Endodermal cell (in vitro differentiated cells): ENCODE data around the gene LHCGR. TPM values are rescaled to one million over a fixed set of nuclear protein-coding genes. Genes with fewer than 3 reads are reported as not detected.

Experiments used
- DNase-seq: peaks from one replicate; pipeline ENCODE4 v3.0.0-alpha.2; 2017
- H3K27ac ChIP-seq: 2 replicates; pipeline ENCODE4 v1.5.1; 2013; ENCODE audit warnings: mild to moderate bottlenecking, low read depth, low read length, moderate library complexity
- H3K27me3 ChIP-seq: 2 replicates; pipeline ENCODE4 v1.6.1; 2013; ENCODE audit warnings: mild to moderate bottlenecking, low read length, moderate library complexity; ENCODE audit not compliant: insufficient read depth, control insufficient read depth, poor library complexity, severe bottlenecking
- H3K36me3 ChIP-seq: 2 replicates; pipeline ENCODE4 v1.7.0; 2013; ENCODE audit warnings: mild to moderate bottlenecking, low read length, moderate library complexity; ENCODE audit not compliant: control insufficient read depth, insufficient read depth
- H3K4me1 ChIP-seq: one replicate; pipeline ENCODE4 v1.7.0; 2013; ENCODE audit warnings: low read length; ENCODE audit not compliant: control insufficient read depth, insufficient read depth
- H3K4me3 ChIP-seq: 2 replicates; pipeline ENCODE4 v1.5.1; 2013; ENCODE audit warnings: mild to moderate bottlenecking, low read length, moderate library complexity
- H3K9ac ChIP-seq: 2 replicates; pipeline ENCODE4 v1.6.1; 2013; ENCODE audit warnings: mild to moderate bottlenecking, low read length, moderate library complexity; ENCODE audit not compliant: poor library complexity, severe bottlenecking; ENCODE audit errors: extremely low read depth
- H3K9me3 ChIP-seq: 2 replicates; pipeline ENCODE4 v1.6.1; 2013; ENCODE audit warnings: mild to moderate bottlenecking, low read length, moderate library complexity; ENCODE audit not compliant: control insufficient read depth
- H3K27ac Mint-ChIP-seq: 2 replicates; pipeline ENCODE4 v1.8.0; 2020; ENCODE audit warnings: mixed read lengths
- H3K27me3 Mint-ChIP-seq: 2 replicates; pipeline ENCODE4 v1.8.0; 2021; ENCODE audit warnings: mild to moderate bottlenecking, mixed read lengths; ENCODE audit not compliant: insufficient read depth
- H3K36me3 Mint-ChIP-seq: 2 replicates; pipeline ENCODE4 v1.8.0; 2020; ENCODE audit warnings: low read depth, mixed read lengths
- H3K4me1 Mint-ChIP-seq: 2 replicates; pipeline ENCODE4 v1.8.0; 2020; ENCODE audit warnings: mixed read lengths
- H3K4me3 Mint-ChIP-seq: 2 replicates; pipeline ENCODE4 v1.8.0; 2020; ENCODE audit warnings: mild to moderate bottlenecking, moderate library complexity, mixed read lengths
- H3K9me3 Mint-ChIP-seq: 2 replicates; pipeline ENCODE4 v1.8.0; 2020; ENCODE audit warnings: mild to moderate bottlenecking, mixed read lengths
- CTCF ChIP-seq: fragments of 200-600 bp; sonication (generic); conservative IDR thresholded peaks from 2 replicates; pipeline ENCODE4 v1.5.0; 2021; ENCODE audit warnings: antibody characterized with exemption, mild to moderate bottlenecking
- WGBS, 2 experiments: methylation state at CpG; one replicate each; pipeline versions ENCODE4 v1.1.5 to v1.1.7; 2013; ENCODE audit warnings: missing lambda C conversion rate in 2 of 2, mixed read lengths in 1 of 2; ENCODE audit not compliant: insufficient coverage in 1 of 2, insufficient read length in 1 of 2; 5-methylcytosine and 5-hydroxymethylcytosine counted together
- total RNA-seq, 2 donors: library from RNA; stranded (reverse); fragmentation: NEBNext Ultra II Directional in 1 of 2; extraction: Animal tissue kit (Norgen Biotek cat#: 25700) in 1 of 2; gene quantifications; 2 replicates in 1 of 2; 3 replicates in 1 of 2; pipeline ENCODE4 v1.2.1, GENCODE V29; 2021

The LHCGR gene
- total RNA-seq, 2 donors from 2014 or later = not detected

DNA sequence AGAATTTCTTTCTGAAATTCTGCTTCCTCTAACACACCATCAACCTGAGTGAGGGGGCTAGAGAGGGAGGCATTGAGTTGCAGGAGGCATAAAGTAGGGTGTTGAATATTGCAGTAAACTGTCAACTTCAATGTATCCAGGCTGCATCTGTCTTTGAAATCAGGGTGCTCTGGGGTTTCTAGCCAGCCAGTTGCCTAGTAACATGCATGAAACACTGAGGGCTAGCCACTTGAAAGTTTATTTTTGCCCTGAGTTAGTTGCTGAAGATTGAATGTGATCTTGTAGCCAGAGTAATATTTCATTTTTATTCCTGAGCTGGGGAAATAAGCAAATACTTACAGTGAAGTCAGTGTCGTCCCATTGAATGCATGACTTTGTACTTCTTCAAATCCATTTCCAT lies 41.9 kb downstream of the LHCGR start:
- 100% methylated on average over 1 of the region's 1 CpG; no CpG with 5 or more reads in 1 of the 2 experiments for WGBS, 2 experiments
- no peaks in the 10 kb centered on the region for H3K27me3 Mint-ChIP-seq
- no peaks in the 10 kb centered on the region for H3K9me3 Mint-ChIP-seq
- no peak overlapping the region for H3K9ac ChIP-seq
- TF ChIP-seq CTCF = no peak
- no peak overlapping the region for H3K4me3 ChIP-seq
- H3K27ac ChIP-seq = no peak overlapping the region
- no peaks in the 10 kb centered on the region for H3K27me3 ChIP-seq
- no peaks in the 10 kb centered on the region for H3K4me1 ChIP-seq
- H3K27ac Mint-ChIP-seq = no peak overlapping the region
- no peaks in the 10 kb centered on the region for H3K9me3 ChIP-seq
- no peak overlapping the region for H3K4me3 Mint-ChIP-seq
- no peaks in the 10 kb centered on the region for H3K4me1 Mint-ChIP-seq
- no peaks in the 10 kb centered on the region for H3K36me3 Mint-ChIP-seq
- no peak for DNase-seq
- H3K36me3 ChIP-seq = no peaks in the 10 kb centered on the region

DNA sequence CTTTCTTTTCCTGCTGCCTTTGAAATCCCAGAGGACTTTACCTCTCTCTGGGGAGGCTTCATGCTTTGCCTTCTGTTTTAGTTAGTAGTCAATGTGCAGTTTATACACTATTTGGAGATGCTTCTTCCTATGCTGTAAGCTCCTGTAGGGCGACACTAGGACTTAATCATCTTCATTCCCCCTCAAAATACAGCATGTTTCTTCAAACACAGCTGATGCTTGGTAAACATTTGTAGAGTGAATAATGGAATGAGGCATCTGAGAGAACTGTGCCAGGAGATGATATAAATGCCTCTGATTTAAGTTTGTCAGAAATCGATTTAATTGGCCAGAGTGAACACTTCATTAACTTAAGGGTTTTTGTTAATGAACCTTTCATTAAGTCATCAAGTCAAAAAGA lies 43.4 kb downstream of the LHCGR start:
- Mint-ChIP-seq H3K4me1 (no peaks in the 10 kb centered on the region), H3K9me3 (no peaks in the 10 kb centered on the region), H3K27ac (no peak overlapping the region), H3K36me3 (no peaks in the 10 kb centered on the region), H3K27me3 (no peaks in the 10 kb centered on the region), H3K4me3 (no peak overlapping the region)
- no peak for TF ChIP-seq CTCF
- no peaks in the 10 kb centered on the region for H3K4me1 ChIP-seq
- H3K27me3 ChIP-seq = no peaks in the 10 kb centered on the region
- DNase-seq = no peak
- H3K9me3 ChIP-seq = no peaks in the 10 kb centered on the region
- no peak overlapping the region for H3K27ac ChIP-seq
- no peaks in the 10 kb centered on the region for H3K36me3 ChIP-seq
- H3K4me3 ChIP-seq = no peak overlapping the region
- 85 to 100% methylated on average over 1 to 2 of the region's 2 CpGs for WGBS, 2 experiments
- H3K9ac ChIP-seq = no peak overlapping the region

GRCh38 chr2:48711343-48711742 lies 44.2 kb downstream of the LHCGR start:
- no peaks in the 10 kb centered on the region for H3K27me3 ChIP-seq
- no peak for TF ChIP-seq CTCF
- 62 to 69% methylated on average over 3 to 4 of the region's 4 CpGs for WGBS, 2 experiments

More at GRCh38 chr2:48711343-48711742, 44.2 kb downstream of the LHCGR start:
- no peaks in the 10 kb centered on the region for H3K27me3 Mint-ChIP-seq
- Histone ChIP-seq H3K9ac (no peak overlapping the region), H3K4me1 (no peaks in the 10 kb centered on the region), H3K36me3 (no peaks in the 10 kb centered on the region), H3K27ac (no peak overlapping the region), H3K9me3 (no peaks in the 10 kb centered on the region), H3K4me3 (no peak overlapping the region)
- H3K4me1 Mint-ChIP-seq = no peaks in the 10 kb centered on the region
- H3K27ac Mint-ChIP-seq = no peak overlapping the region
- no peak overlapping the region for H3K4me3 Mint-ChIP-seq
- no peak for DNase-seq
- no peaks in the 10 kb centered on the region for H3K36me3 Mint-ChIP-seq
- peaks cover 5% of the 10 kb centered on the region for H3K9me3 Mint-ChIP-seq
